Stimulated activated CD4-positive, alpha-beta T cell treated with anti-CD3 and anti-CD28 coated beads, TNF-alpha, amount 100 ng/mL, for 1 hour (primary cell): ENCODE data around the gene PATE3.

Experiments
- DNase-seq, 3 donors: peaks; one replicate each; pipeline ENCODE4 v3.0.0-alpha.2; 2020; ENCODE audit warnings: low read depth in 3 of 3, low spot score in 1 of 3

The PATE3 gene

GRCh38 chr11:125835748-125836147 lies 47.8 kb downstream of the PATE3 start:
- DNase-seq, result no peak
